Suprapubic skin (tissue), 2 donors: Measurements from ENCODE around the gene SNX13.

Experiments
- EP300 ChIP-seq: sonication (generic); formaldehyde crosslinking; IDR thresholded peaks from one replicate; pipeline ENCODE4 v1.6.1; 2017; ENCODE audit warnings: antibody characterized with exemption
- POLR2A ChIP-seq, 2 donors: fragments of 450-650 bp; IDR thresholded peaks; one replicate each; pipeline ENCODE4 v1.6.1; 2017; ENCODE audit warnings: antibody characterized with exemption in 2 of 2, mild to moderate bottlenecking in 2 of 2, moderate library complexity in 2 of 2

DNA sequence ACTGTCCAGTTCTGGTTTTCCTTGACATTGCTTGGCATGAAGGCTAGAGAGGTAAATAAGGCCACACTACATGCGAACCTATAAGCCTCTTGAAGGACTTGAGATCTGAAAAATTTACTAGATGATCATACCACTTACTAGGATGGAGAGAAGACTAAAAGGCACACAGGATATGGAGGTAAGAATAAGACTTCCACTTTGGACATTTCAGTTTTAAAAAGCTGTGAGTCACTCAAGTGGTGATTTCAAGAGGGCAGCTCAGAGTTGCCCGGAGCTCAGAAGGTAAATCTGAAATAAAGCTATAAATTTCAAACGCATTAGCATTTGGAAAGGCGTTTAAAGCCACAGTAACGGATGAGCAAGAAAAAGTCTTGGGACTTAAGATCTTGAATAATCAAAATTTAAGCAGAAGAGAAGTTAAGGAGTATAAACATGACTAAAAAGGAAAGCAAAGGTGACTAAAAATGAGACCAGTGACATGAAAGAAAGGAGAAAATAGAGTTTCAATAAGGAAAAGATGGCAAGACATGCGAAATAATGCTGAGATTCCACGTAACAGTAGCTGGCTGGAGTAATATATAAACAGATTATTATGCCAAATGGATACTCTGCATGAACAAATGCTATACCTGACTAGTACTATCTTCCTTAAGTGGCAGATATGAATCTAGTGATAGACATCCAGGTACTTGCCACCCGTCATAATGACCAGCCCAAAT is 68.3 kb downstream of the SNX13 start:
- no peak for TF ChIP-seq EP300
- TF ChIP-seq POLR2A (IDR thresholded peaks at IDR 0.05): no peak
